CD14-positive monocyte (primary cell): ENCODE measurements around the gene CDH2. TPM values are rescaled to one million over a fixed set of nuclear protein-coding genes. Genes with fewer than 3 reads are reported as not detected.

Experiments
- DNase-seq, 3 donors: peaks; one replicate each; pipeline ENCODE4 v3.0.0-alpha.2; 2011 to 2022
- H2AFZ ChIP-seq: 2 replicates; pipeline ENCODE4 v1.6.0; 2012; ENCODE audit warnings: mild to moderate bottlenecking, low read depth, low read length, inconsistent platforms; ENCODE audit not compliant: insufficient read depth, poor library complexity, severe bottlenecking
- H3K27ac ChIP-seq, 2 donors: 1 replicate in 1 of 2; 2 replicates in 1 of 2; pipeline ENCODE4 v1.5.1; 2012 to 2013; ENCODE audit warnings: low read length in 2 of 2, control low read depth in 1 of 2, inconsistent platforms in 1 of 2, low read depth in 1 of 2, mild to moderate bottlenecking in 1 of 2
- H3K27me3 ChIP-seq, 2 donors: one replicate each; pipeline versions ENCODE4 v1.6.0 to v1.6.1; 2011 to 2013; ENCODE audit warnings: low read length in 2 of 2; ENCODE audit not compliant: control insufficient read depth in 2 of 2, insufficient read depth in 2 of 2
- H3K36me3 ChIP-seq, 2 donors: replicated peaks in 1 of 2; 1 replicate in 1 of 2; 2 replicates in 1 of 2; pipeline versions ENCODE4 v1.5.1 to v1.6.1; 2012 to 2013; ENCODE audit warnings: low read length in 2 of 2, control low read depth in 1 of 2, inconsistent platforms in 1 of 2, mild to moderate bottlenecking in 1 of 2; ENCODE audit not compliant: insufficient read depth in 2 of 2, control insufficient read depth in 1 of 2
- H3K4me1 ChIP-seq, 2 donors: 1 replicate in 1 of 2; 2 replicates in 1 of 2; pipeline versions ENCODE4 v1.5.1 to v1.6.1; 2012 to 2013; ENCODE audit warnings: low read length in 2 of 2, control low read depth in 1 of 2, inconsistent platforms in 1 of 2, mild to moderate bottlenecking in 1 of 2, moderate library complexity in 1 of 2; ENCODE audit not compliant: insufficient read depth in 2 of 2, control insufficient read depth in 1 of 2
- H3K4me2 ChIP-seq: replicated peaks from 2 replicates; pipeline ENCODE3; 2012; ENCODE audit warnings: low read length, moderate library complexity, mild to moderate bottlenecking; ENCODE audit not compliant: poor library complexity, severe bottlenecking; ENCODE audit errors: extremely low read depth
- H3K4me3 ChIP-seq, 3 experiments: fragments of 200-600 bp in 1 of 3; sonication (generic) in 1 of 3; replicated peaks in 1 of 3; 1 replicate in 2 of 3; 2 replicates in 1 of 3; pipeline ENCODE4 v1.5.1; 2011 to 2013; ENCODE audit warnings: low read length in 3 of 3, mild to moderate bottlenecking in 3 of 3, control low read depth in 2 of 3, low read depth in 2 of 3, inconsistent platforms in 1 of 3, moderate library complexity in 1 of 3
- H3K79me2 ChIP-seq: 2 replicates; pipeline ENCODE4 v1.6.0; 2012; ENCODE audit warnings: mild to moderate bottlenecking, control low read depth, inconsistent platforms, low read length, moderate library complexity; ENCODE audit not compliant: insufficient read depth
- H3K9ac ChIP-seq: 2 replicates; pipeline ENCODE4 v1.6.0; 2017; ENCODE audit warnings: low read length, mild to moderate bottlenecking; ENCODE audit not compliant: insufficient read depth, poor library complexity, severe bottlenecking
- H3K9me3 ChIP-seq, 2 donors: replicated peaks in 1 of 2; 1 replicate in 1 of 2; 2 replicates in 1 of 2; pipeline versions ENCODE4 v1.5.1 to v1.6.1; 2012 to 2013; ENCODE audit warnings: low read length in 2 of 2, control low read depth in 1 of 2; ENCODE audit not compliant: control insufficient read depth in 1 of 2, insufficient read depth in 1 of 2
- H4K20me1 ChIP-seq: 2 replicates; pipeline ENCODE4 v1.6.0; 2012; ENCODE audit warnings: mild to moderate bottlenecking, low read length, control low read depth, moderate library complexity; ENCODE audit not compliant: insufficient read depth
- H3K27ac Mint-ChIP-seq, 7 donors: one replicate each; pipeline ENCODE4 v1.8.0; 2020; ENCODE audit warnings: mild to moderate bottlenecking in 7 of 7, mixed read lengths in 7 of 7, moderate library complexity in 6 of 7, inconsistent platforms in 2 of 7
- H3K27me3 Mint-ChIP-seq, 3 donors: one replicate each; pipeline ENCODE4 v1.8.0; 2021 to 2022; ENCODE audit warnings: low read depth in 3 of 3, mild to moderate bottlenecking in 3 of 3, mixed read lengths in 3 of 3, moderate library complexity in 3 of 3, inconsistent platforms in 1 of 3
- H3K36me3 Mint-ChIP-seq, 2 donors: one replicate each; pipeline ENCODE4 v1.8.0; 2020; ENCODE audit warnings: mixed read lengths in 2 of 2, inconsistent platforms in 1 of 2, mild to moderate bottlenecking in 1 of 2
- H3K4me1 Mint-ChIP-seq: one replicate; pipeline ENCODE4 v1.8.0; 2020; ENCODE audit warnings: mild to moderate bottlenecking, mixed read lengths
- H3K4me3 Mint-ChIP-seq, 2 donors: one replicate each; pipeline ENCODE4 v1.8.0; 2020; ENCODE audit warnings: mild to moderate bottlenecking in 2 of 2, mixed read lengths in 2 of 2, moderate library complexity in 1 of 2
- H3K9me3 Mint-ChIP-seq, 7 donors: one replicate each; pipeline ENCODE4 v1.8.0; 2020 to 2022; ENCODE audit warnings: mixed read lengths in 7 of 7, mild to moderate bottlenecking in 6 of 7, moderate library complexity in 6 of 7, inconsistent platforms in 2 of 7
- WGBS: methylation state at CpG from one replicate; pipeline ENCODE4 v1.1.5; 2013; ENCODE audit warnings: missing lambda C conversion rate; ENCODE audit not compliant: insufficient coverage; 5-methylcytosine and 5-hydroxymethylcytosine counted together
- intact Hi-C, 2 donors: fragments of 100-400 bp; cut with micrococcal nuclease; formaldehyde crosslinking; loops; one replicate each; pipeline versions ENCODE4 v1.15.0 to v1.15.1; 2023
- polyA plus RNA-seq, 3 donors: library from polyadenylated mRNA; depleted of rRNA in 1 of 3; unstranded in 2 of 3; stranded (reverse) in 1 of 3; fragments of 300-500 nt in 2 of 3; fragments of >200 nt in 1 of 3; fragmentation: Illumina TruSeq in 2 of 3; gene quantifications; 1 replicate in 2 of 3; 2 replicates in 1 of 3; pipeline ENCODE4 v1.2.3, GENCODE V29; 2012 to 2021
- TF ChIP-seq, protein P1 (sequence below): fragments of 200-600 bp; IDR thresholded peaks from one replicate; pipeline ENCODE4 v1.8.0; 2022; ENCODE audit warnings: antibody characterized with exemption, mild to moderate bottlenecking

Gene CDH2
- polyA plus RNA-seq, 3 donors = 0.03 to 0.32 (median 0.08) TPM

DNA sequence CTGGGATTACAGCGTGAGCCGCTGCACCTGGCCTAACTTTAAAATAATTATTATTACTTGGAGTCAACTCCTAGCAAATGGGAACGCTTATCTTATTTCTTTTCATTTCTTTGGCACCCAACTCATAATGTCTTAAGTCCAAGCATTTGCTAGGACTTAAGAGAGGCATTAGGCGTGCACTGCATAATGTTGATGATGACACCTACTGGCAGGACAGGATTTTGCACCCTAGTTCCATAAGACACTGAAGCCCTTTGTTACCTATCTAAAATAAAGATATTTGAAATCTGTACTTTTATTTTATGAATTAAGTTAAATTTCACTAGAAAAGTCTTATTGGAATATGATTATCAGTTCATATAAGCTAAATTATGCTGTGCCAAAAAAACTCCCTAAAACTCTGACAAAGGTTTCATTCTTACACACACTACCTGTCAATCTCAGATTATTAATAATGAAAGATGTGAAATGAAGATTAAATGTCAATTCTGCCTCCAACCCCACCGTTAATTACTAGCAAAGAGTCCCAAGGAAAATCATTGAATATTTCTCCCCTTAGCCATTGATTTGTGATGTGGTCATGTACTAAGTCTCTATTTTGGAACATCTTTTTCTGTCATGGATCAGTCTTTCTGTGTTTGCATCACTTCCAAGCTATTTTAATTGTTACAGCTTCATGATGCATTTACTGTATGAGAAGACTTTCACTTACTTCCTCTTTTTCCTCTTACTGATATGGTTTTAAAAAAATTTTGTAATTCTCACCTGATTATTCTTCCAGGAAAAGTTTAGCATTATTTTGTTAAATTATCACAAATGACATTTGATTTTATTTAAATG is 12.7 kb upstream of the CDH2 start:
- H3K9me3 Mint-ChIP-seq = no peaks in the 10 kb centered on the region
- intact Hi-C loops = no loop called here
- Histone ChIP-seq H3K4me3 (no peak overlapping the region), H4K20me1 (no peaks in the 10 kb centered on the region), H3K27ac (no peak overlapping the region), H3K27me3 (no peaks in the 10 kb centered on the region), H3K9ac (no peak overlapping the region), H3K36me3 (no peaks in the 10 kb centered on the region), H3K4me1 (no peaks in the 10 kb centered on the region), H2AFZ (no peak overlapping the region), H3K79me2 (no peaks in the 10 kb centered on the region), H3K9me3 (no peaks in the 10 kb centered on the region), H3K4me2 (no peak overlapping the region)
- TF ChIP-seq, protein P1, sequence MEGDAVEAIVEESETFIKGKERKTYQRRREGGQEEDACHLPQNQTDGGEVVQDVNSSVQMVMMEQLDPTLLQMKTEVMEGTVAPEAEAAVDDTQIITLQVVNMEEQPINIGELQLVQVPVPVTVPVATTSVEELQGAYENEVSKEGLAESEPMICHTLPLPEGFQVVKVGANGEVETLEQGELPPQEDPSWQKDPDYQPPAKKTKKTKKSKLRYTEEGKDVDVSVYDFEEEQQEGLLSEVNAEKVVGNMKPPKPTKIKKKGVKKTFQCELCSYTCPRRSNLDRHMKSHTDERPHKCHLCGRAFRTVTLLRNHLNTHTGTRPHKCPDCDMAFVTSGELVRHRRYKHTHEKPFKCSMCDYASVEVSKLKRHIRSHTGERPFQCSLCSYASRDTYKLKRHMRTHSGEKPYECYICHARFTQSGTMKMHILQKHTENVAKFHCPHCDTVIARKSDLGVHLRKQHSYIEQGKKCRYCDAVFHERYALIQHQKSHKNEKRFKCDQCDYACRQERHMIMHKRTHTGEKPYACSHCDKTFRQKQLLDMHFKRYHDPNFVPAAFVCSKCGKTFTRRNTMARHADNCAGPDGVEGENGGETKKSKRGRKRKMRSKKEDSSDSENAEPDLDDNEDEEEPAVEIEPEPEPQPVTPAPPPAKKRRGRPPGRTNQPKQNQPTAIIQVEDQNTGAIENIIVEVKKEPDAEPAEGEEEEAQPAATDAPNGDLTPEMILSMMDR = peak; percentile 67
- WGBS = no CpG with 5 or more reads among the region's 5 CpGs
- no peak for DNase-seq
- H3K4me1 Mint-ChIP-seq = no peaks in the 10 kb centered on the region
- H3K4me3 Mint-ChIP-seq = no peak overlapping the region
- H3K36me3 Mint-ChIP-seq = no peaks in the 10 kb centered on the region
- H3K27ac Mint-ChIP-seq = no peak overlapping the region
- peaks cover 0 to 9% (median 7%) of the 10 kb centered on the region in 3 donors for H3K27me3 Mint-ChIP-seq

DNA sequence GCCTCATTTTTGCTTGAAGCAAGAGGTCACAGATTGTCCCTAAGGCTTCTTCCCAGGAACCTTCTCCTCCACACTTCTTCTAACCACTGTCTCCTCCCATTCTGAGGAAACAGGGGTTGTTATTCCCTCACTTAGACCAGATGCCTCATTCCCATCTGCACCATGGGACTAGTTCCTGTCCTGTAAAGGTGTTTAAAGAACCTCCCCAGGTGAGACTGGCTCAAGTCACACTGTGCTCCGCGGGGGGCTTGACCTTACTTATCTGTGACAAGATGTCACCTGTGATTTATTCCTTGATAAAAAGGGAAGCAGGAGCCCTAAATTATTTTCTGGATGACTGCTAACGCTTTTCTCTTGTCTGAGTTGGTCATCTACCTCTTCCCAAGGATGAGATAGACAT is 8.2 kb upstream of the CDH2 start:
- no peak overlapping the region for H3K9ac ChIP-seq
- no peak for DNase-seq
- H3K36me3 Mint-ChIP-seq = no peaks in the 10 kb centered on the region
- H2AFZ ChIP-seq = no peak overlapping the region
- intact Hi-C loops = no loop called here
- no CpG with 5 or more reads among the region's 3 CpGs for WGBS
- H3K27me3 ChIP-seq = peaks cover 5 to 8% of the 10 kb centered on the region in 2 donors
- H3K27ac ChIP-seq = no peak overlapping the region
- no peak overlapping the region for H3K27ac Mint-ChIP-seq
- no peak overlapping the region for H3K4me3 Mint-ChIP-seq
- peaks cover 0 to 2% (median 0%) of the 10 kb centered on the region in 7 donors for H3K9me3 Mint-ChIP-seq
- no peaks in the 10 kb centered on the region for H3K4me1 Mint-ChIP-seq
- TF ChIP-seq, protein P1 = no peak
- no peaks in the 10 kb centered on the region for H4K20me1 ChIP-seq
- no peak overlapping the region for H3K4me2 ChIP-seq
- H3K27me3 Mint-ChIP-seq = peaks cover 4 to 25% (median 9%) of the 10 kb centered on the region in 3 donors
- no peaks in the 10 kb centered on the region for H3K9me3 ChIP-seq
- H3K4me1 ChIP-seq = no peaks in the 10 kb centered on the region
- no peaks in the 10 kb centered on the region for H3K79me2 ChIP-seq
- no peaks in the 10 kb centered on the region for H3K36me3 ChIP-seq
- H3K4me3 ChIP-seq = no peak overlapping the region
